Heart left ventricle (tissue), 16 donors: ENCODE data around the gene EBP. TPM values are rescaled to one million over a fixed set of nuclear protein-coding genes. Genes with fewer than 3 reads are reported as not detected.

ENCODE experiments used
- ATAC-seq, 4 donors: fragments of 200-7000 bp; cut with Tn5 transposase; one replicate each; pipeline ENCODE4 v1.9.1; 2020 to 2022; ENCODE audit warnings: moderate library complexity in 4 of 4, mild to moderate bottlenecking in 3 of 4, moderate number of reproducible peaks in 1 of 4
- DNase-seq, 5 donors: peaks; one replicate each; pipeline ENCODE4 v3.0.0-alpha.2; 2020
- H3K27ac ChIP-seq, 12 donors: fragments of 200-600 bp; sonication (generic) in 4 of 12; one replicate each; pipeline versions ENCODE4 v1.5.0 to v1.8.0; 2016 to 2022; ENCODE audit warnings: mild to moderate bottlenecking in 2 of 12
- H3K27me3 ChIP-seq, 9 donors: fragments of 200-600 bp; sonication (generic) in 2 of 9; one replicate each; pipeline versions ENCODE4 v1.5.1 to v1.8.0; 2016 to 2022; ENCODE audit warnings: mild to moderate bottlenecking in 3 of 9
- H3K36me3 ChIP-seq, 9 donors: fragments of 200-600 bp; sonication (generic) in 2 of 9; one replicate each; pipeline versions ENCODE4 v1.5.0 to v1.8.0; 2018 to 2022; ENCODE audit warnings: mild to moderate bottlenecking in 2 of 9
- H3K4me1 ChIP-seq, 12 donors: fragments of 200-600 bp; sonication (generic) in 4 of 12; one replicate each; pipeline versions ENCODE4 v1.5.0 to v1.8.0; 2016 to 2022; ENCODE audit warnings: mild to moderate bottlenecking in 3 of 12
- H3K4me3 ChIP-seq, 12 donors: fragments of 200-600 bp; sonication (generic) in 4 of 12; one replicate each; pipeline versions ENCODE4 v1.5.0 to v1.8.0; 2017 to 2022; ENCODE audit warnings: mild to moderate bottlenecking in 9 of 12, moderate library complexity in 4 of 12
- H3K9me3 ChIP-seq, 12 donors: fragments of 200-600 bp; sonication (generic) in 4 of 12; one replicate each; pipeline versions ENCODE4 v1.5.0 to v1.8.0; 2016 to 2022; ENCODE audit warnings: mild to moderate bottlenecking in 1 of 12
- CTCF ChIP-seq, 12 donors: fragments of 200-600 bp; sonication (generic) in 4 of 12; IDR thresholded peaks; one replicate each; pipeline versions ENCODE4 v1.5.0 to v1.8.0; 2018 to 2022; ENCODE audit warnings: antibody characterized with exemption in 12 of 12, mild to moderate bottlenecking in 5 of 12
- POLR2A ChIP-seq, 2 donors: fragments of 450-650 bp; IDR thresholded peaks; one replicate each; pipeline ENCODE4 v1.6.1; 2017; ENCODE audit warnings: antibody characterized with exemption in 2 of 2, mild to moderate bottlenecking in 2 of 2, moderate library complexity in 2 of 2
- WGBS, 4 donors: extraction: QIAGEN DNeasy Blood & Tissue Kit in 2 of 4; methylation state at CpG; one replicate each; pipeline versions ENCODE4 v1.1.5 to v1.1.7; 2013 to 2018; 5-methylcytosine and 5-hydroxymethylcytosine counted together
- intact Hi-C, 10 donors: fragments of 100-400 bp; cut with DNase I; formaldehyde crosslinking; loops; one replicate each; pipeline versions ENCODE4 v1.11.1 to v1.14.2; 2022
- polyA plus RNA-seq, 2 donors: library from polyadenylated mRNA; stranded (reverse); fragments of 200-250 nt; gene quantifications; one replicate each; pipeline ENCODE4 v1.2.3, GENCODE V29; 2013
- total RNA-seq, 9 donors: library from RNA; depleted of rRNA in 2 of 9; stranded (reverse); fragments of >200 nt in 2 of 9; fragmentation: NEBNext Ultra II Directional in 3 of 9; extraction: Animal tissue kit (Norgen Biotek cat#: 25700) in 3 of 9; gene quantifications; one replicate each; pipeline versions ENCODE4 v1.1.0 to v1.2.4, GENCODE V29; 2016 to 2023
- donor health status: ischemic (EF 13 %, LVEDD 7.1; RV severe dilation, severe dysfunction).
- donor health status: healthy with polysubstance abuse.
- donor health status: DM: no; HTN: yes; CAD: no.
- donor health status: DM: no; HTN: no; CAD: no.
- donor health status: ischemic (EF 25% LVEDD 6.9; RV normal size, moderate dysfunction).
- donor health status: ischemic (EF 25% LVEDD 5.7; RV mildly dilated, moderate dysfunction).
- donor health status: healthy.
- donor health status: DM: yes; HTN: yes; CAD: no.
- donor health status: ischemic (EF 35%, LVEDD 5.7; RV mildly dilated, moderate dysfunction).
- donor health status: nonischemic (EF 11% LVEDD 7.7; RV severe dilation, severe dysfunction).
- donor health status: DM: yes; HTN: yes; CAD: no.
- donor health status: PGD.
- donor health status: ischemic (EF 29% LVEDD 5.4; RV normal size, mild dysfunction).
- donor health status: nonischemic (EF 23%, LVEDD 6.1; RV moderate dilation, normal function).

The EBP gene
- total and polyA plus RNA-seq, 11 donors = 37.1 to 118 (median 57.5) TPM

DNA sequence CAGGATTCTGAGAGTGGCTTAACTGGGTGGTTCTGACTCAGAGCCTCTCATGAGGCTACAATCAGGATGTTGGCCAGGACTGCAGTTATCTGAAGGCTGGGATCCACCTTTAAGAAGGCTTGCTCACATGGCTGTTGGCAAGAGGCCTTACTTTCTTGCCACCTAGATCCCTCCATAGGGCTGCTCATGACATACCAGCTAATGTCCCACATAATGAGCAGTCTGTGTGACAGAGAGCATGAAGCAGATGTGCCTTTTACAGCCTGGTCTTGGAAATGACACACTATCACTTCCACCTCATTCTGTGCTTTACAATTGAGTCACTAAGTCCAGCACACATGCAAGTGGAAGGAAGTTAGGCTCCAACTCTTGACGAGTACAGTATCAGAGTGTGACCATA lies 48.4 kb downstream of the EBP start:
- intact Hi-C loops = no loop called here
- H3K4me3 ChIP-seq = no peak overlapping the region
- no peaks in the 10 kb centered on the region for H3K27me3 ChIP-seq
- no peaks in the 10 kb centered on the region for H3K9me3 ChIP-seq
- no peak for TF ChIP-seq CTCF (IDR thresholded peaks at IDR 0.05)
- TF ChIP-seq POLR2A (IDR thresholded peaks at IDR 0.05) = no peak
- H3K4me1 ChIP-seq = no peaks in the 10 kb centered on the region
- ATAC-seq (no peak), DNase-seq (no peak)
- WGBS, 4 donors = 41 to 81% (median 52%) methylated on average over 1 of the region's 1 CpG
- H3K27ac ChIP-seq = no peak overlapping the region
- H3K36me3 ChIP-seq = peaks cover 0 to under 1% (median 0%) of the 10 kb centered on the region in 9 donors

- H3K27me3 ChIP-seq = no peaks in the 10 kb centered on the region
- H3K36me3 ChIP-seq = peaks cover 0 to 39% (median 34%) of the 10 kb centered on the region in 9 donors
- 21 to 57% (median 39%) methylated on average over 19 of the region's 19 CpGs for WGBS, 4 donors
- TF ChIP-seq CTCF (IDR thresholded peaks at IDR 0.05) (no peak), POLR2A (IDR thresholded peaks at IDR 0.05) (no peak)
- H3K9me3 ChIP-seq = no peaks in the 10 kb centered on the region
- H3K4me3 ChIP-seq = peak overlapping the region in 11 of 12 donors; percentile 42 to 96 (median 82)
- ATAC-seq = peak in 2 of 4 donors; percentile 5 to 50
- H3K27ac ChIP-seq = peak overlapping the region; percentile 95 to 100 (median 98)
- peaks cover 0 to 17% (median 12%) of the 10 kb centered on the region in 12 donors for H3K4me1 ChIP-seq
- peak; percentile 54 to 71 (median 65) for DNase-seq
- intact Hi-C loops = loop anchor here in 1 of 10 donors (2.0 kb wide), 1 partner anchor 17 kb away; no protein-coding TSS in a partner anchor
These were observed 52.2 kb downstream of the EBP start for GRCh38 chrX:48573690-48574269.

DNA sequence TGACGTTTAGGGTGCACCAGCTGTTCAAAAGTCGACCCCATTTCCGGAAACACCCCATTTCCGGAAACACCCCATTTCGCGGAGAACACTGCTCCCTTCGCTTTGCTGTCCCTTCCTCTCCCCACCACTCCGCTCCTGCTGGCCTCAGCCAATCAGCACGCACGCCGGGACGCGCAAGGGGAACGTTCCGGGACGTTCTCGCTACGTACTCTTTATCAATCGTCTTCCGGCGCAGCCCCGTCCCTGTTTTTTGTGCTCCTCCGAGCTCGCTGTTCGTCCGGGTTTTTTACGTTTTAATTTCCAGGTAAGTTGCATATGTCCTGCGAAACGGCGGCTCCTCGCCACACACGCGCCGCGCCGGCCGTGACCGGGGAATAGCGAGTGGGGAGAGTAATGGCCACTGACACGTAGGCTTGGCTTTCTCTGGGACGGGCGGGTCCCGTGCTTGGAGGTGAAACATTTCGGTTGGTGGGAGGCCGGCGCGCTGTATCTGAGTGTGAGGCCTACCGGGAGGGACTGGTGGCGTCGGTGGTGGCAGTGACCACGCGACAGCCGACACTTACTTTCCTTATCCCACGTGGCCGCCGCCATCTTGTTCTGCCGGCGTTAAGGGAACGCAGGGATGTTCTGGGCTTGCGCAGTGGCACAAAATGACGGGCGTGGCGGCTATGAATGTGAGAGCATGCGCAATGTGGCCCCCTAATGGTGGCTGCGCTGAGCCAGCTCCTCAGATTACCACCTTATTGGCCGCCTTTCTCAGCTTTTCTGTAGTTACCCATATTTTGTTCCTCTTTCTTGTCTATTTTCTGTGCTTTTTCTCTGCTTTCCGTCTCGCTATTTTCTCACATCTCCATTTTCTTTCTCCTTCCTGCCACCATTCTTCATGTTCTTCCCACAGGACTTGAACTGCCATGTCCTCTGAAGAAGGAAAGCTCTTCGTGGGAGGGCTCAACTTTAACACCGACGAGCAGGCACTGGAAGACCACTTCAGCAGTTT lies 53.0 kb downstream of the EBP start, which contains the start of gene RBM3:
Gene RBM3 (plus strand): TSS at position 215 of the 997 bp plus-strand sequence. CDS start 697 bp downstream, at position 912.
- intact Hi-C loops = loop anchor here in 1 of 10 donors (2.0 kb wide), 1 partner anchor 16 kb away; no protein-coding TSS in a partner anchor
- 0 to 51% (median 20%) methylated on average over 67 to 71 of the region's 71 CpGs for WGBS, 4 donors

More for the DNA sequence above, 53.0 kb downstream of the EBP start, which contains the start of gene RBM3:
- H3K9me3 ChIP-seq = no peaks in the 10 kb centered on the region
- TF ChIP-seq CTCF (IDR thresholded peaks at IDR 0.05) (peak in 11 of 12 donors; percentile 24 to 62 (median 41)), POLR2A (IDR thresholded peaks at IDR 0.05) (peak; percentile 25 to 64)
- peaks cover 0 to 45% (median 39%) of the 10 kb centered on the region in 9 donors for H3K36me3 ChIP-seq
- H3K27me3 ChIP-seq = no peaks in the 10 kb centered on the region
- DNase-seq = peak; percentile 93 to 95 (median 95)
- H3K27ac ChIP-seq = peak within 1 kb of the TSS; percentile 95 to 100 (median 98)
- H3K4me3 ChIP-seq = peak within 1 kb of the TSS; percentile 25 to 96 (median 80)
- ATAC-seq = peak; percentile 96 to 98 (median 98)
- peaks cover 0 to 17% (median 12%) of the 10 kb centered on the region in 12 donors for H3K4me1 ChIP-seq
